Retinal pigment epithelial cell (primary cell): ENCODE data around the gene B4GALT6.

ENCODE experiments used
- DNase-seq: peaks from one replicate; pipeline ENCODE4 v3.0.0-alpha.2; 2010; ENCODE audit warnings: low read depth
- H3K4me3 ChIP-seq: 2 replicates; pipeline ENCODE4 v1.5.1; 2011; ENCODE audit warnings: mild to moderate bottlenecking, low read length, control low read depth, moderate library complexity
- CTCF ChIP-seq: conservative IDR thresholded peaks from 2 replicates; pipeline ENCODE4 v1.5.1; 2011; ENCODE audit warnings: low read depth, low read length, control low read depth, inconsistent platforms

Gene B4GALT6

GRCh38 chr18:31619291-31619690, 65.1 kb downstream of the B4GALT6 start:
- H3K4me3 ChIP-seq: no peak overlapping the region
- TF ChIP-seq CTCF: no peak
- DNase-seq: no peak

GRCh38 chr18:31618801-31619200, 65.6 kb downstream of the B4GALT6 start:
- no peak overlapping the region for H3K4me3 ChIP-seq
- no peak for TF ChIP-seq CTCF
- no peak for DNase-seq

GRCh38 chr18:31617031-31617717, 67.2 kb downstream of the B4GALT6 start:
- H3K4me3 ChIP-seq: no peak overlapping the region
- TF ChIP-seq CTCF: no peak
- DNase-seq: no peak

GRCh38 chr18:31616586-31616985, 67.8 kb downstream of the B4GALT6 start:
- DNase-seq: no peak
- no peak for TF ChIP-seq CTCF
- H3K4me3 ChIP-seq: no peak overlapping the region

- TF ChIP-seq CTCF: no peak
- DNase-seq: no peak
Measured at GRCh38 chr18:31614044-31614443, 70.3 kb downstream of the B4GALT6 start.

GRCh38 chr18:31612124-31612523, 72.3 kb downstream of the B4GALT6 start:
- no peak overlapping the region for H3K4me3 ChIP-seq
- TF ChIP-seq CTCF: no peak
- no peak for DNase-seq

More at GRCh38 chr18:31614044-31614443, 70.3 kb downstream of the B4GALT6 start:
- no peak overlapping the region for H3K4me3 ChIP-seq

GRCh38 chr18:31611511-31611910, 72.9 kb downstream of the B4GALT6 start:
- no peak for DNase-seq
- TF ChIP-seq CTCF: no peak

More at GRCh38 chr18:31611511-31611910, 72.9 kb downstream of the B4GALT6 start:
- H3K4me3 ChIP-seq: no peak overlapping the region
